HG02840 (cell line): Measurements from ENCODE around the gene FMNL2.
"Not testable (repeated sequence)": the region's sequence is repeated elsewhere in the genome, so short reads cannot be mapped to it uniquely, and the experiment has no call there.

Experiments used
- ATAC-seq: cut with Tn5 transposase; IDR thresholded peaks from one replicate; pipeline ENCODE4 v1.9.1; 2021; ENCODE audit warnings: mild to moderate bottlenecking, moderate library complexity, moderate number of reproducible peaks; ENCODE audit not compliant: unreplicated experiment, low FRiP score

Gene FMNL2

GRCh38 chr2:152335016-152335725 is at the start of gene FMNL2:
Gene FMNL2, plus strand, starts transcription at chr2:152335174.
- peak; percentile 85 for ATAC-seq

- ATAC-seq, result no peak
These were observed 42.0 kb upstream of the FMNL2 start for GRCh38 chr2:152292991-152293390.

GRCh38 chr2:152297715-152298114 is 37.3 kb upstream of the FMNL2 start:
- ATAC-seq, result no peak

GRCh38 chr2:152298754-152299153 is 36.2 kb upstream of the FMNL2 start:
- no peak for ATAC-seq

GRCh38 chr2:152301131-152301530 is 33.8 kb upstream of the FMNL2 start:
- ATAC-seq, result no peak

GRCh38 chr2:152303951-152304350 is 31.0 kb upstream of the FMNL2 start:
- no peak for ATAC-seq

GRCh38 chr2:152304836-152305235 is 30.1 kb upstream of the FMNL2 start:
- ATAC-seq, result no peak

- no peak for ATAC-seq
These were observed 27.1 kb upstream of the FMNL2 start for GRCh38 chr2:152307863-152308262.

GRCh38 chr2:152309352-152310214 is 25.4 kb upstream of the FMNL2 start:
- ATAC-seq, result no peak

GRCh38 chr2:152319822-152320570 is 15.0 kb upstream of the FMNL2 start:
- ATAC-seq, result no peak

GRCh38 chr2:152320814-152321213 is 14.2 kb upstream of the FMNL2 start:
- ATAC-seq, result no peak

GRCh38 chr2:152322222-152322621 is 12.8 kb upstream of the FMNL2 start:
- no peak for ATAC-seq

- ATAC-seq, result not testable (repeated sequence)
These were observed 9.8 kb upstream of the FMNL2 start for GRCh38 chr2:152325126-152325525.

- ATAC-seq, result no peak
These were observed 8.3 kb upstream of the FMNL2 start for GRCh38 chr2:152326710-152327109.

GRCh38 chr2:152328013-152328412 is 7.0 kb upstream of the FMNL2 start:
- ATAC-seq, result no peak

- ATAC-seq, result no peak
These were observed 4.6 kb upstream of the FMNL2 start for GRCh38 chr2:152330235-152330866.

- ATAC-seq, result no peak
These were observed 316 bp upstream of the FMNL2 start for GRCh38 chr2:152334701-152335015.

GRCh38 chr2:152335726-152336118 is 748 bp downstream of the FMNL2 start:
- ATAC-seq, result no peak

- no peak for ATAC-seq
These were observed 1.3 kb downstream of the FMNL2 start for GRCh38 chr2:152336119-152336853.

GRCh38 chr2:152336854-152337510 is 2.0 kb downstream of the FMNL2 start:
- ATAC-seq, result no peak
